ENCODE data around the gene HACL1. TPM values are rescaled to one million over a fixed set of nuclear protein-coding genes. Genes with fewer than 3 reads are reported as not detected.

Gene HACL1
- total RNA-seq, 1 experiment from 2014 or later, result 20.5 TPM

- ChIA-PET CTCF (no interaction called here), RAD21 (ENCODE audit: low non-redundant PET in 1 of 2, low total read pairs in 2 of 2, uncharacterized antibody in 2 of 2, unreplicated experiment in 2 of 2) (no interaction called here), POLR2A (interaction anchor here (0.5 to 1.2 kb wide), 5 partner anchors 8 to 297 kb away, joined by 3 read pairs; no protein-coding TSS in a partner anchor)
- H3K4me1 ChIP-seq (ENCODE audit: control insufficient read depth in 1 of 2, insufficient read depth in 2 of 2, low read length in 2 of 2), result peaks cover 6 to 18% of the 10 kb centered on the region in 2 experiments
- H3K27me3 ChIP-seq (ENCODE audit: insufficient read depth, low read length), result no peaks in the 10 kb centered on the region
- peak overlapping the region; percentile 91 for H3K4me2 ChIP-seq (ENCODE audit: low read length)
- TF ChIP-seq EZH2 (IDR thresholded peaks at IDR 0.05) (no peak), MAX (IDR thresholded peaks at IDR 0.05) (no peak), SIN3A (IDR thresholded peaks at IDR 0.05; ENCODE audit: low read depth) (peak; percentile 48; the same call in 1 of the 2 replicates), FOSL1 (IDR thresholded peaks at IDR 0.05; ENCODE audit: low read depth) (peak; percentile 20; the same call in 1 of the 2 replicates), CBX3 (IDR thresholded peaks at IDR 0.05; ENCODE audit: low read depth) (no peak), ELF1 (IDR thresholded peaks at IDR 0.05; ENCODE audit: borderline replicate concordance, low read depth) (no peak)
- H3K79me2 ChIP-seq (ENCODE audit: insufficient read depth, low read length), result peaks cover 17% of the 10 kb centered on the region
- peak; percentile 28 for ATAC-seq
- no peak for DNase-seq (ENCODE audit: low read depth, low spot score)
- H3K36me3 ChIP-seq (ENCODE audit: control insufficient read depth in 1 of 2, insufficient read depth in 2 of 2, low read length in 2 of 2), result peaks cover 11 to 14% of the 10 kb centered on the region in 2 experiments; a peak in 3 of 4 replicates
- intact Hi-C loops (cut with micrococcal nuclease), result no loop called here
- peak overlapping the region; percentile 75 for H3K9ac ChIP-seq (ENCODE audit: low read length)
- no peaks in the 10 kb centered on the region for H4K20me1 ChIP-seq (ENCODE audit: insufficient read depth)
- peak overlapping the region; percentile 81 to 88 for H3K4me3 ChIP-seq (replicated peaks in 1 of 2; ENCODE audit: low read depth in 1 of 2, low read length in 2 of 2)
- H3K9me2 ChIP-seq (ENCODE audit: insufficient read depth), result no peaks in the 10 kb centered on the region
- peak overlapping the region; percentile 46 for H2AFZ ChIP-seq (ENCODE audit: low read depth, low read length, poor library complexity, severe bottlenecking)
- peak overlapping the region; percentile 70 for H3K27ac ChIP-seq (ENCODE audit: low read depth, low read length)
- H3K9me3 ChIP-seq (ENCODE audit: control insufficient read depth in 1 of 2, insufficient read depth in 1 of 2, low read depth in 1 of 2, low read length in 2 of 2), result no peaks in the 10 kb centered on the region; a peak in 1 of 4 replicates
- TSS peak; percentile 94 for BruUV-seq (replicated peaks)
Measured at GRCh38 chr3:15602146-15602536, 772 bp upstream of the HACL1 start.

GRCh38 chr3:15601046-15601398 is 347 bp downstream of the HACL1 start:
- ATAC-seq (peak; percentile 17), DNase-seq (ENCODE audit: low read depth, low spot score) (no peak)
- H3K36me3 ChIP-seq (ENCODE audit: control insufficient read depth in 1 of 2, insufficient read depth in 2 of 2, low read length in 2 of 2), result peaks cover 18% of the 10 kb centered on the region in 2 experiments; a peak in 3 of 4 replicates
- peak overlapping the region; percentile 91 for H3K4me2 ChIP-seq (ENCODE audit: low read length)
- peak overlapping the region; percentile 81 to 88 for H3K4me3 ChIP-seq (replicated peaks in 1 of 2; ENCODE audit: low read depth in 1 of 2, low read length in 2 of 2)
- BruUV-seq (replicated peaks), result no TSS peak
- intact Hi-C loops (cut with micrococcal nuclease), result no loop called here
- H3K9me3 ChIP-seq (ENCODE audit: control insufficient read depth in 1 of 2, insufficient read depth in 1 of 2, low read depth in 1 of 2, low read length in 2 of 2), result no peaks in the 10 kb centered on the region; a peak in 1 of 4 replicates
- no peaks in the 10 kb centered on the region for H3K27me3 ChIP-seq (ENCODE audit: insufficient read depth, low read length)
- H3K9me2 ChIP-seq (ENCODE audit: insufficient read depth), result no peaks in the 10 kb centered on the region
- ChIA-PET POLR2A (interaction anchor here (0.9 to 1.2 kb wide), 3 partner anchors 9 to 45 kb away, joined by 3 read pairs; no protein-coding TSS in a partner anchor), CTCF (no interaction called here), RAD21 (ENCODE audit: low non-redundant PET in 1 of 2, low total read pairs in 2 of 2, uncharacterized antibody in 2 of 2, unreplicated experiment in 2 of 2) (no interaction called here)
- peaks cover 17% of the 10 kb centered on the region for H3K79me2 ChIP-seq (ENCODE audit: insufficient read depth, low read length)
- H2AFZ ChIP-seq (ENCODE audit: low read depth, low read length, poor library complexity, severe bottlenecking), result peak overlapping the region; percentile 84
- H3K27ac ChIP-seq (ENCODE audit: low read depth, low read length), result peak overlapping the region; percentile 70
- H3K9ac ChIP-seq (ENCODE audit: low read length), result peak overlapping the region; percentile 75
- no peaks in the 10 kb centered on the region for H4K20me1 ChIP-seq (ENCODE audit: insufficient read depth)
- peaks cover 6 to 18% of the 10 kb centered on the region in 2 experiments for H3K4me1 ChIP-seq (ENCODE audit: control insufficient read depth in 1 of 2, insufficient read depth in 2 of 2, low read length in 2 of 2)
- TF ChIP-seq ELF1 (IDR thresholded peaks at IDR 0.05; ENCODE audit: borderline replicate concordance, low read depth) (no peak), ZNF274 (IDR thresholded peaks at IDR 0.05; ENCODE audit: low read depth, low read length) (no peak), SP1 (IDR thresholded peaks at IDR 0.05; ENCODE audit: low read depth) (no peak), CTCF (IDR thresholded peaks at IDR 0.05 in 2 of 3, conservative IDR thresholded peaks at IDR 0.05 in 1 of 3; ENCODE audit: borderline replicate concordance in 1 of 3, insufficient read depth in 1 of 3, low read depth in 2 of 3, low read length in 2 of 3) (no peak), YY1 (IDR thresholded peaks at IDR 0.05; ENCODE audit: extremely low read depth, insufficient replicate concordance, low read depth, low read length) (no peak), CEBPB (IDR thresholded peaks at IDR 0.05; ENCODE audit: low read depth) (no peak), RAD21 (IDR thresholded peaks at IDR 0.05; ENCODE audit: low read depth) (no peak), MAX (IDR thresholded peaks at IDR 0.05) (no peak), POLR2AphosphoS5 (IDR thresholded peaks at IDR 0.05; ENCODE audit: low read depth, low read length) (no peak), SRF (IDR thresholded peaks at IDR 0.05; ENCODE audit: low read depth) (no peak), EGR1 (IDR thresholded peaks at IDR 0.05; ENCODE audit: low read depth) (no peak), EZH2 (IDR thresholded peaks at IDR 0.05) (no peak), EZH2phosphoT487 (IDR thresholded peaks at IDR 0.05; ENCODE audit: borderline replicate concordance) (no peak), SIN3A (IDR thresholded peaks at IDR 0.05; ENCODE audit: low read depth) (no peak)
- TF ChIP-seq, protein P1, sequence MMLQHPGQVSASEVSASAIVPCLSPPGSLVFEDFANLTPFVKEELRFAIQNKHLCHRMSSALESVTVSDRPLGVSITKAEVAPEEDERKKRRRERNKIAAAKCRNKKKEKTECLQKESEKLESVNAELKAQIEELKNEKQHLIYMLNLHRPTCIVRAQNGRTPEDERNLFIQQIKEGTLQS (IDR thresholded peaks at IDR 0.05), result no peak
